Activated naive CD4-positive, alpha-beta T cell treated with anti-CD3 and anti-CD28 coated beads, Interleukin-2, amount 50 U/mL, for 72 hours (primary cell): ENCODE data around the gene ACIN1. TPM values are rescaled to one million over a fixed set of nuclear protein-coding genes. Genes with fewer than 3 reads are reported as not detected.
A peak's percentile ranks its signal among the peaks of the same experiment; 100 is the strongest.

Source experiments
- ATAC-seq, 2 donors: fragments of 150-1000 bp; cut with Tn5 transposase; 2 replicates each; pipeline ENCODE4 v1.10.0; 2021; ENCODE audit warnings: mild to moderate bottlenecking in 2 of 2, moderate library complexity in 2 of 2
- DNase-seq, 2 donors: peaks; one replicate each; pipeline ENCODE4 v3.0.0; 2021 to 2022; ENCODE audit warnings: low spot score in 2 of 2
- H3K27ac Mint-ChIP-seq, 2 donors: one replicate each; pipeline ENCODE4 v1.8.0; 2022; ENCODE audit warnings: mild to moderate bottlenecking in 2 of 2, mixed read lengths in 2 of 2
- H3K36me3 Mint-ChIP-seq, 2 donors: one replicate each; pipeline ENCODE4 v1.8.0; 2022; ENCODE audit warnings: mixed read lengths in 2 of 2
- H3K9me3 Mint-ChIP-seq, 2 donors: one replicate each; pipeline ENCODE4 v1.8.0; 2022; ENCODE audit warnings: mixed read lengths in 2 of 2
- total RNA-seq, 2 donors: library from RNA; stranded (reverse); gene quantifications; one replicate each; pipeline ENCODE4 v1.2.3, GENCODE V29; 2022

ACIN1 gene
- total RNA-seq, 2 donors from 2014 or later = 187 to 191 TPM

DNA sequence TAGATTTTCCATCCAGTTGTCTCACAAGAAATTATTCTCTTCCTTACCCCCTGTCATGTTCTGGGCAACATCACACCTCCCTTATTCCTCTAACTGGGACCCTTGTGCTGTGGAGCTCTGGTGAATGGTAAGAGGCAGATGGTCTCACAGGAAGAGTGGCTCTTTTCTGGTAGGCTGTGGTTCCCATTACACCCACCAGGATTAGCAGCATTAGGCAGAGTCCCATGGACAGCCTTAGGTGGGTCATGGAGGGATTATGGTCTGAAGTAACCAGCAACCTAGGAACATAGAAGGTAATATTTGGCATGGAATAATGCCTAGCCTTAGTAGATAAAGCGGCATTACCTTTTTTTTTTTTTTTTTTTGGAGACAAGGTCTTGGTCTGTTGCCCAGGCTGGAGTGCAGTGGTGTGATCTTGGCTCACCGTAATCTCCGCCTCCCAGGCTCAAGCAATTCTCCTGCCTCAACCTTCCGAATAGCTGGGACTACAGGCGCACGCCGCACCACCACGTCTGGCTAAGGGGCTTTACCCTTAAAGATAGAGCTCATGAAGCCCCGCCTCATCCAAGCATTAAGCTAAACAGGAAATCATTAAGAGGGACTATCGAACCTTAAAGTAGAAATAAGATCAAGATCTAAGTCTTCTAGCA is 4.4 kb upstream of the ACIN1 start:
- H3K36me3 Mint-ChIP-seq = peaks cover 15 to 16% of the 10 kb centered on the region in 2 donors
- peak overlapping the region in 1 of 2 donors; percentile 2 for H3K27ac Mint-ChIP-seq
- ATAC-seq (no peak), DNase-seq (no peak)
- no peaks in the 10 kb centered on the region for H3K9me3 Mint-ChIP-seq

DNA sequence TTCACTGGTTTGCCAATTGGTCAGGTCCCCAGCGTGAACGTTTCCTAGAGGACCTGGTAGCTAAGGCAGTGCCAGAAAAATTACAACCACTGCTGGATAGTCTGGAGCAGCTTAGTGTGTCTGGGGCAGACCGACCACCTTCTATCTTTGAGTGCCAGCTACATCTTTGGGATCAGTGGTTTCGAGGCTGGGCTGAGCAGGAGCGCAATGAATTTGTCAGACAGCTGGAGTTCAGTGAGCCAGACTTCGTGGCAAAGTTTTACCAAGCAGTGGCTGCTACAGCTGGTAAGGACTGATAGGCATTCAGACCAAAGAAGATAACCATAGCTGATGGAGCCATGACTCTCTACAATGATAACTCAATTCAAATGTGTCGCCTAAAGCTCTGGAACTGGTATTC is 2.9 kb upstream of the ACIN1 start:
- H3K9me3 Mint-ChIP-seq = no peaks in the 10 kb centered on the region

DNA sequence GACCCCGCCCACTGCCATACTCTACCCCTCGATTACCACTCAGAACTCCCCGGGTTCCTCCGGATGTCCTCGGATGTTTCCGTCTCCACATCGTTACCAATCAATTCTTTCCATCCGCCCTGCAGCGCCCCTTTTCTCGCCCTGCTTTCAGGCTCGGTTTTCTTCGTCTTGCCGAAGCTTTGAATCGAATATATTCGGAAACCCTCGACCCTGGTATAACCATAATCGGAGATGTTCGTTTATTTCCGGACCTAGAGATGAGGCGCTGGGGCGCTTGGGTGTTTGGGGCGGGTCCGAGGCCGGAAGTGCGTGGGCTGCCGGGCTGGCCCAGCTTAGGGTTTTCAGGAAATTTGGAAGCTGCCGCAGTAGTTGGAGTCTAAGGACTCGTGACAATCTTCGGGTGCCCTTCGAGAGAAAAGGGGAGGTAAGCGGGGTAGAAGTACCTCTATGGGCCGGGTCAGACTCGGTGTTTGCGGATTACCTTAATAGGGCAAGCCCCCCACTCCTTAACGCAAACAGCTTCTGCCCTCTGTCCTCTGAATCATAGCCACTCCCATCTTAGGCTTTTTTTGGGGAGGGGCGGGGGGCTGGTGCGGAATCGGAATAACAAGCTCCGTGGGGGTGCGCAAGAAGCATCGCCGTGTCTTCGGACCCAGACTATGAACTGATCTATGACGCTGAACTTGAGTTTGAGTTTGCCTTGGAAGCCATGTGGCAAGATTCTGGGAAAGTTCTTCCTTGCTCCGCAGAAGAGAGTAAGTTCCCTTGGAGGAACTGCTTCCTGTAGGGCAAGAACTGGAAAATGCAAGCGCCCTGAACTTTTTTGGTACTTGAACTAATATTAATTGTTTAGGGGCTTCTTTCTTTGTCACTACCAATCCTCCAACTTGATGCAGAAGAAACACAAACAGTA is 516 bp upstream of the ACIN1 start, which contains the start of gene C14orf119:
Gene C14orf119, plus strand, starts transcription at position 310 of the 913 bp plus-strand sequence. CDS start 2,154 bp downstream, outside the sequence.
- H3K27ac Mint-ChIP-seq = no peak within 1 kb of the TSS
- ATAC-seq (peak; percentile 88 to 93), DNase-seq (peak in 1 of 2 donors; percentile 99)
- peaks cover 22 to 34% of the 10 kb centered on the region in 2 donors for H3K36me3 Mint-ChIP-seq
- no peaks in the 10 kb centered on the region for H3K9me3 Mint-ChIP-seq

More for the DNA sequence above, 2.9 kb upstream of the ACIN1 start:
- DNase-seq (no peak), ATAC-seq (no peak)
- Mint-ChIP-seq H3K36me3 (peaks cover 16 to 22% of the 10 kb centered on the region in 2 donors), H3K27ac (no peak overlapping the region)

- H3K9me3 Mint-ChIP-seq = no peaks in the 10 kb centered on the region
- DNase-seq (no peak), ATAC-seq (no peak)
- no peak overlapping the region for H3K27ac Mint-ChIP-seq
- H3K36me3 Mint-ChIP-seq = peaks cover 34 to 44% of the 10 kb centered on the region in 2 donors
Observed at GRCh38 chr14:23093991-23094665, 808 bp downstream of the ACIN1 start.

- H3K27ac Mint-ChIP-seq = no peak overlapping the region
- no peak for ATAC-seq
- DNase-seq = no peak
- H3K9me3 Mint-ChIP-seq = no peaks in the 10 kb centered on the region
- H3K36me3 Mint-ChIP-seq = peaks cover 34 to 45% of the 10 kb centered on the region in 2 donors
Observed at GRCh38 chr14:23093526-23093925, 1.4 kb downstream of the ACIN1 start.

- peaks cover 34 to 45% of the 10 kb centered on the region in 2 donors for H3K36me3 Mint-ChIP-seq
- no peak for ATAC-seq
Observed at GRCh38 chr14:23093104-23093503, 1.8 kb downstream of the ACIN1 start.

GRCh38 chr14:23091294-23092225 is 3.4 kb downstream of the ACIN1 start:
- DNase-seq (no peak), ATAC-seq (no peak)
- no peaks in the 10 kb centered on the region for H3K9me3 Mint-ChIP-seq
- H3K36me3 Mint-ChIP-seq = peaks cover 26 to 44% of the 10 kb centered on the region in 2 donors
- peak overlapping the region in 1 of 2 donors; percentile 39 for H3K27ac Mint-ChIP-seq

More at GRCh38 chr14:23093104-23093503, 1.8 kb downstream of the ACIN1 start:
- DNase-seq = no peak
- H3K27ac Mint-ChIP-seq = no peak overlapping the region
- no peaks in the 10 kb centered on the region for H3K9me3 Mint-ChIP-seq

DNA sequence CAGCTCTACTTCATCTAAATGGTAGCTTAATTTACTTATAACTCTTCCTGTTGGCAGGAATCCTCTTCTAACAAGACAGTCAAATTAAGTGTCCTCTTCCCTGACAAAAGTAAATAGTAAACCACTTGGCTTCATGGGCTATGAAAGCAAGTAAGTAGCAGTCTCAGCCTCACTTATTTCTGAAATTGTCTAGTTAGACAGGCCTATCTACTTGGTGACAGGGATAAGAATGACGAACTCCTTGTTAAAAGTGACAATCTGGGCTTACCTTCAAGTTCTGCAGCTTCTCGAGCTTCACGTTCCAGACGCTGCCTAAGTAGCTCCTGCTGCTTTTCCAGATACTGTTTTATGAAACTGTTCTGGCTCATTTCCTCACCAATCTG is 4.7 kb downstream of the ACIN1 start:
- ATAC-seq = no peak
- Mint-ChIP-seq H3K9me3 (no peaks in the 10 kb centered on the region), H3K27ac (no peak overlapping the region), H3K36me3 (peaks cover 24 to 51% of the 10 kb centered on the region in 2 donors)
- no peak for DNase-seq

- peaks cover 24 to 51% of the 10 kb centered on the region in 2 donors for H3K36me3 Mint-ChIP-seq
- DNase-seq (no peak), ATAC-seq (no peak)
- H3K9me3 Mint-ChIP-seq = no peaks in the 10 kb centered on the region
- peak overlapping the region in 1 of 2 donors; percentile 8 for H3K27ac Mint-ChIP-seq
Observed at GRCh38 chr14:23089498-23090253, 5.3 kb downstream of the ACIN1 start.

DNA sequence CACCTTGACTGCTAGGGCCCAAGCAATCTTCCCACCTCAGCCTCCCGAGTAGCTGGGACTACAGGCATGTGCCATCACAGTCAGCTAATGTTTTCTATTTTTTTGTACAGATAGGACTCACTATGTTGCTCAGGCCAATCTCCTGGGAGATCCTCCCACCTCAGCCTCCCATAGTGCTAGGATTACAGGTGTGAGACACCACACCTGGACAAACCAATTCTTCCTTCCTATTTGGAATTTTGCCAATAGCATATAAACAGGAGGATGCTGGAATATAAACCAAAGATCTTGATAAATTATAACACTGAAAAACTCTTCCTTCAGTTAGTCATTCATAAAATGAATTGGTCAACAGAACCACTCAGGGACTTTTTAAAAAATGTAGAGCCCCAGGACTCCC is 8.4 kb downstream of the ACIN1 start:
- peak overlapping the region in 1 of 2 donors; percentile 11 for H3K27ac Mint-ChIP-seq
- DNase-seq = no peak
- no peaks in the 10 kb centered on the region for H3K9me3 Mint-ChIP-seq
- no peak for ATAC-seq
- H3K36me3 Mint-ChIP-seq = peaks cover 20 to 34% of the 10 kb centered on the region in 2 donors

DNA sequence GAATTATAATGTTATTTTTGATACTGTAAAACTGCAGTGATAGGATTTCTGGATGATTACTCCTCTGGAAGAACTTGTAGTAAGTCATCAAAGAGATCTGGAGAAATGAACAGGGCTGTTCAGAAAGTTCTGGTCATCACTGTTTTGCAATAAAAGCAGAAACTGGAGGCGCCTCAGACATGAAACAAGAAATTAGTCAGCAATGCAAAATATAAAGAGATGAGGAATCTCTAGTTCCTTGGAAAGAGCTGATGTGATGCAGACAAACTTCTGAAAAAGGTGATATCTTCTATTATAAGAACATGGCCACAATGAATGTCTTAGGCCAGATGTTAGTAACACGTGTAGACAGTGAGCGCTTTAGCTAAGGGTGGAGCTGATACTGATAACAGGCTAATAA is 9.5 kb downstream of the ACIN1 start:
- Mint-ChIP-seq H3K27ac (peak overlapping the region; percentile 11 to 75), H3K9me3 (no peaks in the 10 kb centered on the region), H3K36me3 (peaks cover 22 to 36% of the 10 kb centered on the region in 2 donors)
- DNase-seq (no peak), ATAC-seq (peak; percentile 61 to 78)

GRCh38 chr14:23080474-23080873 is 14.5 kb downstream of the ACIN1 start:
- DNase-seq = no peak
- H3K27ac Mint-ChIP-seq = peak overlapping the region; percentile 9 to 81
- H3K36me3 Mint-ChIP-seq = peaks cover 13 to 18% of the 10 kb centered on the region in 2 donors

GRCh38 chr14:23079716-23080115 is 15.2 kb downstream of the ACIN1 start:
- DNase-seq (no peak), ATAC-seq (no peak)
- peaks cover 13 to 21% of the 10 kb centered on the region in 2 donors for H3K36me3 Mint-ChIP-seq
- peak overlapping the region; percentile 42 to 51 for H3K27ac Mint-ChIP-seq
- no peaks in the 10 kb centered on the region for H3K9me3 Mint-ChIP-seq

More at GRCh38 chr14:23080474-23080873, 14.5 kb downstream of the ACIN1 start:
- ATAC-seq = no peak
- no peaks in the 10 kb centered on the region for H3K9me3 Mint-ChIP-seq

DNA sequence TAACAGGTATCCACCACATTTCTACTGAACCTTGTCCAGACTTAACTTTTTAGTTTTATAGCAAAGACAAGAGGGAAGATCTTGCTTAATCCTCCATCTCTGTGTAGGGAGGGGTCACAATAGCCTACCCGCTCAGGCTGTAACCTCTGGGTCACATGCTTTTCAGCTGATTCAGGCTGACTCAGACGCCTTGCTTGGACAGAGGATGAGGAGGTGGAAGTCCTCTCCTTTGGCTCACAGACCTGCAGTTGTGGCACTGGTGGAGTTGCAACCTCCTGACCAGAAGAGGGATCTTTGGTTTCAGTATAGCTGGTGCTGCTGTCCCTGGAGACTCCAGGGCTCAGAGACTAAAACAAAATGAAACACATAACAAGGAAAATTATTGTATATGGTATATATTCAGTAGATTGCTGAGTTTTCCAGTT is 16.2 kb downstream of the ACIN1 start:
- no peaks in the 10 kb centered on the region for H3K9me3 Mint-ChIP-seq
- peak in 1 of 2 donors; percentile 88 for ATAC-seq
- no peak for DNase-seq
- H3K27ac Mint-ChIP-seq = peak overlapping the region; percentile 29 to 42
- peaks cover 13 to 21% of the 10 kb centered on the region in 2 donors for H3K36me3 Mint-ChIP-seq

- Mint-ChIP-seq H3K36me3 (peaks cover 13 to 21% of the 10 kb centered on the region in 2 donors), H3K27ac (peak overlapping the region; percentile 42 to 73), H3K9me3 (no peaks in the 10 kb centered on the region)
- no peak for DNase-seq
- ATAC-seq = no peak
Observed at GRCh38 chr14:23077962-23078361, 17.0 kb downstream of the ACIN1 start.
